Measurements from ENCODE around the gene GPR35.

Gene GPR35

DNA sequence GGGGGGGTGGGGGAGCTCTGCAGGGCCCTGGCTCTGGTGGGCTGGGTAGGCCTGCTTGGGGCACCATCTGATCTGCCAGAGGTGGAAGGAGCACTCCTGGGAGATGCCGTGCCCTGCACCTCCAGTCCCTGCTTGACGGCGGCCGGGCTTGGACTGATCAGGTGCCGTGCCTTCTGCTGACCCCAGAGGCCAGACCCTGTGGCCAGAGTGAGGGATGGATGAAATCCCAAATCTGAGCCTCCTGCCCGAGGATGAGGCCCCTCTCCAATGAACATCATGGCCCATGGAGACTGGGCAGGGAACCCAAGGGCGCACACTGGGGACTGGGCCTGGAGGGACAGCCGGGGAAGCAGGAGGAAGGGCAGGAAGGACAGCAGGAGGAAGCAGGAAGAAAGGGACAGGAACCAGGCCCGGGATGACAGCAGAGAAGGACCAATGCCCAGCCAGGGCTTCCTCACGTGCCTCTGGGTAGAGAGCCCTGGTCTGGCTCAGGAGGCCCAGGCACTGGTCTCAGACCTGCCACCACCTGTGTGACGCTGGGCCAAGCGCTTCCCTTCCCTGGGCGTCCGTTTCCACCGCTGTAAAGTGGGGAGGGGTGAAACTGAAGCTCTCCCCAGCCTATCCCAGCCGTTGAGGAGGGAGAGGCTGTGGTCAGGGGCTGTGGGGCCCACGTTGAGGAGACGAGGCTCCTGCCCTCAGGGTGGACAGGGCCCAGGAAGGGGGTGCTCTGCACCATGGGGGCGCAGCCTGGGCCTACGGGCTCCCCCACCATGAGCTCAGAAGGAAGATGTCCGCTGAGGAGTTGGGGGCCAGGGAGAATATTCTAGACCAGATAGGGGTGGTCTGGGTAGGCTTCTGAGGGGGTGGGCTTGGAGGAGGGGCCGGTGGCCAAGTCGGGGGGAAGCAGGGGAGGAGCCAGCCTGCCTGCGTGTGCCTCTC, 1.0 kb upstream of the GPR35 start:
- no peak for DNase-seq (ENCODE audit: low read depth)

- no peak for DNase-seq (ENCODE audit: low read depth)
Measured at GRCh38 chr2:240626531-240627300, 1.4 kb downstream of the GPR35 start.

DNA sequence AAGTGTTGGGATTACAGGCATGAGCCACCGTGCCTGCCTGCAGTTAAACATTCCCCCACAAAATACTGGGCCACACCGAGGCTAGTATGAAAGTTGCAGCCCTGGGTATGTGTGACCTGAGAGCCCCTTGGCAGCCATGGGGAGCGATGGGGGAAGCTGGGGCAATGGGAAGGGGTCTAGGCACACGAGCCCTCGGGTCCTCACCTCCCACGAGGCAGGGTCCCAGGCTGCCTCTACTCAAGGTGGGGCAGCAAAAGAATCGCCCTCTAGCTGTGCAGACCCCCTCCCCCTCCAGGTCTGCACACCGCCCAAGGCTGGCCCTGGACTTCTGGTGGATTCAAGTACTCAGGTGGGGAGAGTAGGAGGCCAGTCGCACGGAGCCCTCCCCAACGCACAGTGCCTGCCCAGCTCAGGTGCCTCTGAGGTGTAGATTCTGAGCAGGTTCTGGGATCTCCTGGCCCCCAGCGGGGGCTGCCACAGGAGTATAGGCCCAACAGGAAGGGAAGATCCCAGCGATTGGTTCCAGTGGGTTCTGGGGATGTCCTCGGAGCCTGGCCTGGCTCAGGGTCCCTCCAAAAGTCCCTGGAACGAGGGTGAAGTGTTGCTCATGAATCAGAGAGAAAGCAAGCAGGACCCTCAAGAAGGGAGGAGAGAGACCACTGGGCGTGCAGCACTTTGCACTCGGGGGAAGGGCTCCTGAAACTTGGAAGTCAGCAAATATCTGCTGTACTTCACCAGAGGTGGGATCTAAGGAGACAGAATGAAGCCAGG, 2.6 kb downstream of the GPR35 start:
- DNase-seq (ENCODE audit: low read depth), result no peak

- no peak for DNase-seq (ENCODE audit: low read depth)
Measured at GRCh38 chr2:240628507-240628807, 3.2 kb downstream of the GPR35 start.

DNA sequence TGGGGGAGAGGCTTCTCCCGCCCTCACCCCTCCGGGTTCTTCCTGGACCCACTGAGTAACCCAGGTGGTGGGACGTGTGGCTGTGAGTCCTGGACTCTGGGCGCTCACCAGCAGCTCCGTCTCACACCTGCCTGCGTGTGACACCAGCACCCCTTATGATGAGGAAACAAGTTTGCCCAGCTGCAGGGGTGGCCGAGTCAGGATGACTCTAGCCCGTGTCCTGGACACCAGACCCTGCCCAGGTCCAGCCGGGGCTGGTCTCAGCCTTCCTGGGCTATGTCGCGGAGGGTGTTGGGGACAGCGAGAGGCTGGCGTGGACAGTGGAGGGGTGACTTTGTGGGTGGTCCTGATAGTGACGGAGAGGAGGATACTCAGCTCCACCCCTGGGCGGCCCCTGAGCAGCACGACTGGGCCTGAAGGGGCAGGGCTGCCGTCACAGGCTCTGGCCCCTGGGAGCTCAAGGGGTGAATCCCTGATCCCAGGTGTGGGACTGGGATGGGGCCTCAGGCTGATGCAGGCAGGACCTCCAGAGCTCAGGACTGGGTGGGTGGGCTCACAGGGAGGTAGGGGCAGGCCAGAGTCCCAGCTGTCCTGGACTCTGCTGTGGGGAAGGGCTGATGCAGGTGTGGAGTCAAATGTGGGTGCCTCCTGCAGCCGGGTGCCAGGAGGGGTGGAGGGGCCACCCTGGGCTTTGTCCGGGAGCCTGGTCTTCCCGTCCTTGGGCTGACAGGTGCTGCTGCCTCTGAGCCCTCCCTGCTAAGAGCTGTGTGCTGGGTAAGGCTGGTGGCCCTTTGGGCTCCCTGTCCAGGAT, 3.7 kb downstream of the GPR35 start:
- no peak for DNase-seq (ENCODE audit: low read depth)

- no peak for DNase-seq (ENCODE audit: low read depth)
Measured at GRCh38 chr2:240629619-240629967, 4.3 kb downstream of the GPR35 start.

GRCh38 chr2:240629968-240630770, 4.9 kb downstream of the GPR35 start:
- no peak for DNase-seq (ENCODE audit: low read depth)

DNA sequence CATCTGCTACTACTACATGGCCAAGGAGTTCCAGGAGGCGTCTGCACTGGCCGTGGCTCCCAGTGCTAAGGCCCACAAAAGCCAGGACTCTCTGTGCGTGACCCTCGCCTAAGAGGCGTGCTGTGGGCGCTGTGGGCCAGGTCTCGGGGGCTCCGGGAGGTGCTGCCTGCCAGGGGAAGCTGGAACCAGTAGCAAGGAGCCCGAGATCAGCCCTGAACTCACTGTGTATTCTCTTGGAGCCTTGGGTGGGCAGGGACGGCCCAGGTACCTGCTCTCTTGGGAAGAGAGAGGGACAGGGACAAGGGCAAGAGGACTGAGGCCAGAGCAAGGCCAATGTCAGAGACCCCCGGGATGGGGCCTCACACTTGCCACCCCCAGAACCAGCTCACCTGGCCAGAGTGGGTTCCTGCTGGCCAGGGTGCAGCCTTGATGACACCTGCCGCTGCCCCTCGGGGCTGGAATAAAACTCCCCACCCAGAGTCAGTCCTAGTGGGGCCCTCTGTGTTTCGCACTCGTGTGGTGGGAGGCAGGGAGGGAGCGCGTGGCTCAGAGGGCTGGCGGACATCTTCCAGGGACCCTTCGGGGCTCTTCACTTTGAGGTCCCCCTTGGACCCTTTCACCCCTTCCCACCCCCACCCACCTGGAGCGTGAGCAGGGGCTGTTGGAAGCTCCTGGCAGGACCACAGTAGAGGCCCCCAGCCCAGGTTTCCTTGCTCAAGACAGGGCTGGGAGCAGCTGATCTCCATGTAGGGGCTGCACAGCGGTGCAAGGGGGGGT, 5.7 kb downstream of the GPR35 start:
- DNase-seq (ENCODE audit: low read depth), result no peak

- DNase-seq (ENCODE audit: low read depth), result no peak
Measured at GRCh38 chr2:240631548-240632305, 6.4 kb downstream of the GPR35 start.

- no peak for DNase-seq (ENCODE audit: low read depth)
Measured at GRCh38 chr2:240632306-240632721, 7.0 kb downstream of the GPR35 start.

DNA sequence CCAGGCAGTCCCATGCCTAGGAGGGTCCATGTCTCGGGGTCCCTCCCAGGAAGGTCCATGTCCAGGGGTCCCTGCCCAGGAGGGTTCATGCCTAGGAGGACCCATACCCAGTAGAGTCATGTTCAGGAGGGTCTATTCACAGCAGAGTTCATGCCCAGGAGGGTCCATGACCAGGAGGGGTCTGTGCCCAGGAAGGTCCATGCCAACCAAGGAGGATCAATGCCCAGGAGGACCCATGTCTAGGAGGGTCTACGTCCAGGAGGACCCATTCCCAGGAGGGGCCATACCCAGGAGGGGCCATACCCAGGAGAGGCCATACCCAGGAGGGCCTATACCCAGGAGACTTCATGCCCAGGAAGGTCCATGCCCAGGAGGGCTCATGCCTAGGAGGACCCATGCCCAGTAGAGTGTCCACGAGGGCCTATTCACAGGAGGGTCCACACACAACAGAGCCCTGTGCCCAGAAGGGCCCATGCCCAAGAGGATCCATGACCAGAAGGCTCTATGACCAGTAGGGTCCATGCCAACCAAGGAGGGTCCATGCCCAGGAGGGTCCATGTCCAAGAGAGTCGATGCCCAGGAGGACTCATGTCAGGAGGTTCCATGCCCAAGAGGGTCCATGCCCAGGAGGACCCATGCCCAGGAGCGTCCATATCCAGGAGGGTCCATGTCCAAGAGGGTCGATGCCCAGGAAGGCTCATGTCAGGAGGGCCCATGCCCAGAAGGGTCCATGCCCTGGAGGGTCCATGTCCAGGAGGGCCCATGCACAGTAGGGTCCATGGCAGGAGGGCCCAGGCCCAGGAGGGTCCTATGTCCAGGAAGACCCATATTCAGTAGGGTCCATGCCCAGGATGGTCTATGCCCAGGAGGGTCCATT, 10.1 kb downstream of the GPR35 start:
- DNase-seq (ENCODE audit: low read depth), result no peak

DNA sequence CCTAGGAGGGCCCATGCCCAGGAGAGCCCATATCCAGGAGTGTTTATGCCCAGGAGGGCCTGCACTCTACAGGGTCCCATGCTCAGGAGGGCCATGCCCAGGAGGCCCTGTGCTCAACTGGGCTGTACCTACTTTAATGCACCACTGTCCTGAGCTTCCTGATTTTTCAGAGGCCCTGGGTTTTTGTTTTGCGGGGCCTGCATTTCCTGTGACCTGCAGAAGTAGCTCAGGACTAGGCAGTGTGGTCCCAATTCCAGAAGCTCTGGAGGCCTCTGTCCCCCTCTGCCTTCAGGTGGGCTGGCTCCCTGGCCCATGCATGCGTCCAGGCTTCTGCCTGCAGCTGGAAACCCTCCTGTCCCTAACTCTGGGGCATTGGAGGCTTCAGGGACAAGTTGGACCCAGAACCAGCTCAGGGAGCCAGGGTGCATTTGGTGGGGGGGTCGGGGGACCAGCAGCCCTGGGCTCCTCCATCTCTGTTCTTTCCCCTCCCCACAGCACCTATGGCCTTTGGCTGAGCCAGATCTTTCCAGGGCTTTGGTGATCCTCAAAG, 10.8 kb downstream of the GPR35 start:
- no peak for DNase-seq (ENCODE audit: low read depth)

- DNase-seq (ENCODE audit: low read depth), result no peak
Measured at GRCh38 chr2:240636563-240637115, 11.4 kb downstream of the GPR35 start.

DNA sequence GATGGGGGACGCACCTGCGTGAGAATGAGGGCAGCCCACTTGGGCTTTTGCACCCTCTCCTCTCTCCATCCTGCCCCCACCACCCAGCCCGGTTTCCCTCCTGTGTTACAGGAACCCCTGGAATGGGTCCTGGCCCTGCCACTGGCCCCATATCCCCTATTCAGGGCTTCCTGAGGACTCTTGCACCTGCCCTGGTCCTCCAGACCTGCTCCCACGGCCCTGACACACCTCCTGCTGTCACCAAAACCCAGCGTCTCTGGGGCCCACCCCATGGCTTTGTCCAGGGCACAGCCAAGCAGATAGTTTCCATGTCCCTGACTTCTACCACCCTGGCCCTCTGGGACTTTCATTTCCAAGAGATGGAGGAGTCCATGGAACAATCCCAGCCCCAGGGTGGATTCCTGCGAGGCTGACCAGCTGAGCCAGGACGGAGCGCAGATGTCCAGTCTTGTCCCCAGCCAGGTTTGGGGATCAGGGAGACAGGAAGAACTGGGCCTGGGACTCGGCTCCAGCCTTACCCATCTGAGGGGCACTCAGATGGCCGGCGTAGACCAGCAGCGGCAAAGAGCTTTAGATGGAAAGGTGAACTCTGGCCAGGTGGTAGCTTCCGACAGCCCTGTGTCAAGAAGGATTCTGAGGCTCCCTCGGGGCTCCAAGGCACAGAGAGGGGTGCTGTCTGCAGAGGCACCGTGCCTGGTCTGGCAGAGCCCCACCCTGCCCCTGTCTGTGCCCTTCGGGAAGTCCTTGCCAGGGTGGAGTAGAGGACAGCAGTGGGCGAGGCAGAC, 12.0 kb downstream of the GPR35 start:
- no peak for DNase-seq (ENCODE audit: low read depth)

GRCh38 chr2:240637901-240638345, 12.6 kb downstream of the GPR35 start:
- no peak for DNase-seq (ENCODE audit: low read depth)

DNA sequence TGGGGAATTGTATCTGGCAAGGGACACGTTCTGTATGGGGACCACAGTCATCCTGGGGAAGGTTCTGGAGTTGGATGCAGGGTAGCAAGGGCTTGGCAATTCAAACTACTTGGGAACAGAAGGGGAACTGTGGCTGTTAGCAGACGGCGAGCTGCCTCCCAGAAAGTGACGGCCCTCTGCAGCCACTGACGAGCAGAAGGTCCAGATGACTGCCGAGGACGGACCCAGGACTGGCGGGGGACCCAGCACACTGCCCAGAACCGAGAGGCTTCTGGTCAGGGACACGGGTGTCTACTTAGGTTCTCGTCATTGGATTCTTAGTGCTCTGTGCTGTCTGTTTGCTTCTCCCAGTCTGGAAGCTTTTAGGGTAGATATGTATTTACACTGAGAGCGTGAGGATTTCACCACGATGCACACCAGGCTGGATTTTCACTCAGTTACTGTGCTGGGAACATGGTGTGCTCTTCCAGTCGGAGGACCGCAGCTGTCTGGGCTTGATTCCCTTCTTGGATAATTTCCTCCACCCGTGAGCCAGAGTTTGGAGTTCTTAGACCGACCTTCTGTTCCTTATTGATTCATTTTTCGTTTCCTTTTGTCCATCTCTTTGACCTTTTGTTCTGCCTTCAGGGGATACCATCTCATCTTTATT, 13.4 kb downstream of the GPR35 start:
- DNase-seq (ENCODE audit: low read depth), result no peak
